ENCODE data around the gene ID1. TPM values are rescaled to one million over a fixed set of nuclear protein-coding genes. Genes with fewer than 3 reads are reported as not detected.
"Not testable (repeated sequence)": the region's sequence is repeated elsewhere in the genome, so short reads cannot be mapped to it uniquely, and the experiment has no call there.

ID1 gene
- polyA plus RNA-seq, 2 of the 4 experiments (the other 2 are of a cell fraction) = 237 to 432 TPM

DNA sequence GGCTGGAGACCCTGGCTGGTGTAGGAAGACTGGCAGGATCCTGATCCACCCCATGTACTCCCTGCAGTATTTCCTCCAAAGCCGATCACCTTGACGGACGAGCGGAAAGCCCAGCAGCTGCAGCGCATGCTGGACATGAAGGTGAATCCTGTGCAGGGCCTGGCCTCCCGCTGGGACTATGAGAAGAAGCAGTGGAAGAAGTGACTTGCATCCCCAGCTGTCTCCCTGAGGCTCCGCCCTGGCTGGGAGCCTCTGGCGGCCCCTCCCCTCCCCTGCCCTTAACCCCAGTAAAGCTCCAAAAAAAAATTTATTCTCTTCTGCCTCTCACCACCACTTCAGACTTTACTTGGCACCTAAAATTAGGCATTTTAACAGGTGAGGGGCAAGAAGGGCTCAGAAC is 39.6 kb downstream of the ID1 start:
- ChIA-PET CTCF (interaction anchor here (0.6 to 14.5 kb wide), 9 partner anchors 8 to 92 kb away, joined by 3 to 197 read pairs (median 5); partner anchors contain the start of gene BCL2L1), POLR2A (interaction anchor here (1.1 kb wide), 1 partner anchor 79 kb away, joined by 3 read pairs; no protein-coding TSS in a partner anchor)
- Histone ChIP-seq H3K27ac (no peak overlapping the region), H3K9me3 (no peaks in the 10 kb centered on the region), H3K4me2 (no peak overlapping the region), H3K4me1 (no peaks in the 10 kb centered on the region), H3K4me3 (no peak overlapping the region)
- no peak for FAIRE-seq
- peak in 1 of 2 experiments; percentile 51; a peak in 3 of 6 replicates for ATAC-seq
- 75% methylated on average over 8 of the region's 8 CpGs for WGBS (ENCODE audit: missing lambda C conversion rate)
- DNase-seq (ENCODE audit: low read depth in 1 of 2, low spot score in 1 of 2) = no peak
- TF ChIP-seq CBX8 (IDR thresholded peaks at IDR 0.05) (no peak), RARB (CRISPR knock-in tag; IDR thresholded peaks at IDR 0.05) (no peak), ESRRA (IDR thresholded peaks at IDR 0.05; ENCODE audit: borderline replicate concordance, low read length) (no peak), RAD21 (conservative IDR thresholded peaks at IDR 0.05 in 1 of 2, IDR thresholded peaks at IDR 0.05 in 1 of 2) (no peak), MAFK (IDR thresholded peaks at IDR 0.05; ENCODE audit: partially characterized antibody) (no peak), CHD2 (IDR thresholded peaks at IDR 0.05; ENCODE audit: low read length, partially characterized antibody) (no peak), JUN (IDR thresholded peaks at IDR 0.05) (no peak), RFX5 (IDR thresholded peaks at IDR 0.05) (no peak), CEBPB (IDR thresholded peaks at IDR 0.05) (no peak), RCOR1 (IDR thresholded peaks at IDR 0.05; ENCODE audit: low read depth, low read length) (no peak), NR3C1 (IDR thresholded peaks at IDR 0.05) (no peak), RNF2 (IDR thresholded peaks at IDR 0.05; ENCODE audit: borderline replicate concordance, low read depth) (no peak), EHF (CRISPR knock-in tag; IDR thresholded peaks at IDR 0.05) (no peak)
- TF ChIP-seq, protein P1, sequence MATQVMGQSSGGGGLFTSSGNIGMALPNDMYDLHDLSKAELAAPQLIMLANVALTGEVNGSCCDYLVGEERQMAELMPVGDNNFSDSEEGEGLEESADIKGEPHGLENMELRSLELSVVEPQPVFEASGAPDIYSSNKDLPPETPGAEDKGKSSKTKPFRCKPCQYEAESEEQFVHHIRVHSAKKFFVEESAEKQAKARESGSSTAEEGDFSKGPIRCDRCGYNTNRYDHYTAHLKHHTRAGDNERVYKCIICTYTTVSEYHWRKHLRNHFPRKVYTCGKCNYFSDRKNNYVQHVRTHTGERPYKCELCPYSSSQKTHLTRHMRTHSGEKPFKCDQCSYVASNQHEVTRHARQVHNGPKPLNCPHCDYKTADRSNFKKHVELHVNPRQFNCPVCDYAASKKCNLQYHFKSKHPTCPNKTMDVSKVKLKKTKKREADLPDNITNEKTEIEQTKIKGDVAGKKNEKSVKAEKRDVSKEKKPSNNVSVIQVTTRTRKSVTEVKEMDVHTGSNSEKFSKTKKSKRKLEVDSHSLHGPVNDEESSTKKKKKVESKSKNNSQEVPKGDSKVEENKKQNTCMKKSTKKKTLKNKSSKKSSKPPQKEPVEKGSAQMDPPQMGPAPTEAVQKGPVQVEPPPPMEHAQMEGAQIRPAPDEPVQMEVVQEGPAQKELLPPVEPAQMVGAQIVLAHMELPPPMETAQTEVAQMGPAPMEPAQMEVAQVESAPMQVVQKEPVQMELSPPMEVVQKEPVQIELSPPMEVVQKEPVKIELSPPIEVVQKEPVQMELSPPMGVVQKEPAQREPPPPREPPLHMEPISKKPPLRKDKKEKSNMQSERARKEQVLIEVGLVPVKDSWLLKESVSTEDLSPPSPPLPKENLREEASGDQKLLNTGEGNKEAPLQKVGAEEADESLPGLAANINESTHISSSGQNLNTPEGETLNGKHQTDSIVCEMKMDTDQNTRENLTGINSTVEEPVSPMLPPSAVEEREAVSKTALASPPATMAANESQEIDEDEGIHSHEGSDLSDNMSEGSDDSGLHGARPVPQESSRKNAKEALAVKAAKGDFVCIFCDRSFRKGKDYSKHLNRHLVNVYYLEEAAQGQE (IDR thresholded peaks at IDR 0.05) = no peak
- TF ChIP-seq, protein P2, sequence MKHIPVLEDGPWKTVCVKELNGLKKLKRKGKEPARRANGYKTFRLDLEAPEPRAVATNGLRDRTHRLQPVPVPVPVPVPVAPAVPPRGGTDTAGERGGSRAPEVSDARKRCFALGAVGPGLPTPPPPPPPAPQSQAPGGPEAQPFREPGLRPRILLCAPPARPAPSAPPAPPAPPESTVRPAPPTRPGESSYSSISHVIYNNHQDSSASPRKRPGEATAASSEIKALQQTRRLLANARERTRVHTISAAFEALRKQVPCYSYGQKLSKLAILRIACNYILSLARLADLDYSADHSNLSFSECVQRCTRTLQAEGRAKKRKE (CRISPR knock-in tag; IDR thresholded peaks at IDR 0.05; ENCODE audit: low read depth) = no peak
- TF ChIP-seq, protein P3, sequence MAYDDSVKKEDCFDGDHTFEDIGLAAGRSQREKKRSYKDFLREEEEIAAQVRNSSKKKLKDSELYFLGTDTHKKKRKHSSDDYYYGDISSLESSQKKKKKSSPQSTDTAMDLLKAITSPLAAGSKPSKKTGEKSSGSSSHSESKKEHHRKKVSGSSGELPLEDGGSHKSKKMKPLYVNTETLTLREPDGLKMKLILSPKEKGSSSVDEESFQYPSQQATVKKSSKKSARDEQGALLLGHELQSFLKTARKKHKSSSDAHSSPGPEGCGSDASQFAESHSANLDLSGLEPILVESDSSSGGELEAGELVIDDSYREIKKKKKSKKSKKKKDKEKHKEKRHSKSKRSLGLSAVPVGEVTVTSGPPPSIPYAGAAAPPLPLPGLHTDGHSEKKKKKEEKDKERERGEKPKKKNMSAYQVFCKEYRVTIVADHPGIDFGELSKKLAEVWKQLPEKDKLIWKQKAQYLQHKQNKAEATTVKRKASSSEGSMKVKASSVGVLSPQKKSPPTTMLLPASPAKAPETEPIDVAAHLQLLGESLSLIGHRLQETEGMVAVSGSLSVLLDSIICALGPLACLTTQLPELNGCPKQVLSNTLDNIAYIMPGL (CRISPR knock-in tag; IDR thresholded peaks at IDR 0.05; ENCODE audit: borderline replicate concordance) = no peak

DNA sequence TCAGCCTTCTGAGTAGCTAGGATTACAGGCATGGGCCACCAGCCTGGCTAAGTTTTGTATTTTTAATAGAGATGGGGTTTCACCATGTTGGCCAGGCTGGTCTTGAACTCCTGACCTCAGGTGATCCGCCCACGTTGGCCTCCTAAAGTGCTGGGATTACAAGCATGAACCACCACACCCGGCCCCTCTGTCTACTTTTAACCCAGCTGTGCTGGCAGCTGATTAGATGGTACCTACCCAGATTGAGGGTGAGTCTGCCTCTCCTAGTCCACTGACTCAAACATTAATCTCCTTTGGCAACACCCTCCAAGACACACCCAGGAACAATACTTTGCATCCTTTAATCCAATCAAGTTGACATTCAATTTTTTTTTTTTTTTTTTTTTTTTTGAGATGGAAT is 43.0 kb downstream of the ID1 start:
- H3K27ac ChIP-seq; H3K4me3 ChIP-seq; FAIRE-seq; ATAC-seq; POLR2A ChIA-PET; H3K4me1 ChIP-seq; DNase-seq (ENCODE audit: low read depth in 1 of 2, low spot score in 1 of 2); H3K9me3 ChIP-seq; H3K4me2 ChIP-seq: not testable (repeated sequence)
- 78% methylated on average over 3 of the region's 3 CpGs for WGBS (ENCODE audit: missing lambda C conversion rate)
- CTCF ChIA-PET = interaction anchor here (0.7 to 11.8 kb wide), 6 partner anchors 13 to 75 kb away, joined by 4 to 68 read pairs (median 22); partner anchors contain the start of gene BCL2L1

DNA sequence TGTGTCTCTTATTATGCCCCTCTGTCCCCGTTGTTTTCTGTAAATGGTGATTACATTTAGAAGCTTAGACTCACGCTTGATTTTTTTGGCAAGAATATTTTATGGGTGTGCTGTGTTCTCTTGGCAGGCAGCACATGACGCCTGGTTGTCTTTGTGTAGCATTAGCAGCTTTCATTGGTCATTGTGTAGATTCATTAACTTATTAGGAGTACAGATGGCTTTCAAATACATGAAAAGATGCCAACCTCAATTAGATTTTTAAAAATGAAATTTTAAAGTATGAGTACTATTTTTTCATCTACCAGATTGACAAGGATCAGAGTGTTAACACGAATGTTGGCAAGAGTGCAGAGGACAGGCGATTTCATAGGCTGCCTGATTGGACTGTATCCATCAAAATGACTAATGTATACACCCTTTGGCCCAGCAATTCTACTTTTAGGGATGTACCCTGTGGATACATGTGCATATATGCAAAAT is 47.9 kb downstream of the ID1 start:
- CTCF ChIA-PET = interaction anchor here (1.2 to 16.4 kb wide), 5 partner anchors 8 to 66 kb away, joined by 5 to 489 read pairs (median 54); partner anchors contain the start of gene BCL2L1
- Histone ChIP-seq H3K4me1 (0 out of 3 replicates have a peak, but pooled peaks cover 5% of the 10 kb centered on the region), H3K4me2 (no peak overlapping the region), H3K9me3 (no peaks in the 10 kb centered on the region), H3K27ac (no peak overlapping the region), H3K4me3 (no peak overlapping the region)
- no peak for DNase-seq (ENCODE audit: low read depth in 1 of 2, low spot score in 1 of 2)
- WGBS (ENCODE audit: missing lambda C conversion rate) = 47% methylated on average over 5 of the region's 5 CpGs
- no peak for FAIRE-seq
- POLR2A ChIA-PET = no interaction called here
- ATAC-seq = peak; percentile 29 to 64; a peak in 5 of 6 replicates
- TF ChIP-seq, protein P2 (CRISPR knock-in tag; IDR thresholded peaks at IDR 0.05; ENCODE audit: low read depth) = no peak
- TF ChIP-seq CEBPB (IDR thresholded peaks at IDR 0.05) (no peak), RARB (CRISPR knock-in tag; IDR thresholded peaks at IDR 0.05) (no peak), BHLHE40 (IDR thresholded peaks at IDR 0.05; ENCODE audit: low read depth, low read length) (no peak), POLR2AphosphoS2 (conservative IDR thresholded peaks at IDR 0.05; ENCODE audit: low read length) (no peak), HEYL (CRISPR knock-in tag; IDR thresholded peaks at IDR 0.05) (no peak), POLR2A (IDR thresholded peaks at IDR 0.05; ENCODE audit: low read length) (no peak), CHD2 (IDR thresholded peaks at IDR 0.05; ENCODE audit: low read length, partially characterized antibody) (no peak), TFCP2L1 (CRISPR knock-in tag; IDR thresholded peaks at IDR 0.05) (no peak), CHD4 (IDR thresholded peaks at IDR 0.05; ENCODE audit: borderline replicate concordance) (no peak), MAZ (IDR thresholded peaks at IDR 0.05; ENCODE audit: borderline replicate concordance, low read depth, low read length) (no peak), RNF2 (IDR thresholded peaks at IDR 0.05; ENCODE audit: borderline replicate concordance, low read depth) (no peak), NR3C1 (IDR thresholded peaks at IDR 0.05) (no peak), TP53 (CRISPR knock-in tag; IDR thresholded peaks at IDR 0.05) (no peak)
- TF ChIP-seq, protein P4, sequence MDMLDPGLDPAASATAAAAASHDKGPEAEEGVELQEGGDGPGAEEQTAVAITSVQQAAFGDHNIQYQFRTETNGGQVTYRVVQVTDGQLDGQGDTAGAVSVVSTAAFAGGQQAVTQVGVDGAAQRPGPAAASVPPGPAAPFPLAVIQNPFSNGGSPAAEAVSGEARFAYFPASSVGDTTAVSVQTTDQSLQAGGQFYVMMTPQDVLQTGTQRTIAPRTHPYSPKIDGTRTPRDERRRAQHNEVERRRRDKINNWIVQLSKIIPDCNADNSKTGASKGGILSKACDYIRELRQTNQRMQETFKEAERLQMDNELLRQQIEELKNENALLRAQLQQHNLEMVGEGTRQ (IDR thresholded peaks at IDR 0.05) = no peak

All from A549 (cell line).